Endothelial cell (in vitro differentiated cells): ENCODE results near the gene CGGBP1. TPM values are rescaled to one million over a fixed set of nuclear protein-coding genes. Genes with fewer than 3 reads are reported as not detected.
"Not testable (repeated sequence)": the region's sequence is repeated elsewhere in the genome, so short reads cannot be mapped to it uniquely, and the experiment has no call there.

Experiments used
- DNase-seq: peaks from one replicate; pipeline ENCODE4 v3.0.0; 2021; ENCODE audit warnings: low spot score
- H3K27ac Mint-ChIP-seq: one replicate; pipeline ENCODE4 v1.8.0; 2021; ENCODE audit warnings: mixed read lengths, inconsistent platforms; ENCODE audit not compliant: unreplicated experiment
- H3K27me3 Mint-ChIP-seq: one replicate; pipeline ENCODE4 v1.8.0; 2021; ENCODE audit warnings: mild to moderate bottlenecking, moderate library complexity, mixed read lengths, inconsistent platforms; ENCODE audit not compliant: unreplicated experiment
- H3K36me3 Mint-ChIP-seq: one replicate; pipeline ENCODE4 v1.8.0; 2021; ENCODE audit warnings: mild to moderate bottlenecking, low read depth, mixed read lengths, inconsistent platforms; ENCODE audit not compliant: unreplicated experiment
- H3K4me1 Mint-ChIP-seq: one replicate; pipeline ENCODE4 v1.8.0; 2021; ENCODE audit warnings: mild to moderate bottlenecking, mixed read lengths, inconsistent platforms; ENCODE audit not compliant: unreplicated experiment
- H3K4me3 Mint-ChIP-seq: one replicate; pipeline ENCODE4 v1.8.0; 2021; ENCODE audit warnings: mild to moderate bottlenecking, mixed read lengths, inconsistent platforms; ENCODE audit not compliant: unreplicated experiment
- H3K9me3 Mint-ChIP-seq: one replicate; pipeline ENCODE4 v1.8.0; 2021; ENCODE audit warnings: mixed read lengths, inconsistent platforms; ENCODE audit not compliant: unreplicated experiment
- total RNA-seq: library from RNA; stranded (reverse); fragmentation: NEBNext Ultra II Directional; extraction: Animal tissue kit (Norgen Biotek cat#: 25700); gene quantifications from one replicate; pipeline ENCODE4 v1.2.1, GENCODE V29; 2021; ENCODE audit not compliant: unreplicated experiment
- TF ChIP-seq, protein P1 (sequence below): fragments of 200-600 bp; sonication (generic); IDR thresholded peaks from one replicate; pipeline ENCODE4 v1.5.0; 2021; ENCODE audit warnings: antibody characterized with exemption; ENCODE audit not compliant: unreplicated experiment

CGGBP1 gene
- total RNA-seq, 1 donor from 2014 or later, result 73.8 TPM

DNA sequence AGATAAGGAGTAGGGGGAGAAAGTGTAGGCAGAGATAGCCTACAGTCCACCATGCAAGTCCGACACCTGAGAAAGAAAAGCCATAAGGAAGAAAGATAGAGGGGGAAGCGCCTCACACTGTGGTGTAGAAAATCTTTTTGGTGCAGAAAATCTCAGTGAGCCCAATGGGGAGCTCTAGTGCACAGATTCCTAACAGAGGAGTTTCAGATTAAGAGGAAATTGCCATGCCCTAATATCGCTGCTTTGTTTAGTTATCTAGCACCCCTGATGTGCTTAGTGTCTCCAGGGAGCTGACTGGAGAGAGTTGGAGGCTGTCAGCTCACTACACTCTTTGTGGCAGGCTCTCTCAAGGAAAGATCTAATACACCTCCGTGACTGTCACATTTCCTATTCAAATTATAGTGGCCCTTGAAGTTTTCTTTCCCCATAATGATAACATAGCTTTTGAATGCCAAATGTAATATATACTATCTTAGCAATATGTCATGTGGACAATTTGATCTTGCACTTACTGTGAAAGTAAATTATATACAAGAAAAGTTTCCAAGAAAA, 33.7 kb downstream of the CGGBP1 start:
- TF ChIP-seq, protein P1, sequence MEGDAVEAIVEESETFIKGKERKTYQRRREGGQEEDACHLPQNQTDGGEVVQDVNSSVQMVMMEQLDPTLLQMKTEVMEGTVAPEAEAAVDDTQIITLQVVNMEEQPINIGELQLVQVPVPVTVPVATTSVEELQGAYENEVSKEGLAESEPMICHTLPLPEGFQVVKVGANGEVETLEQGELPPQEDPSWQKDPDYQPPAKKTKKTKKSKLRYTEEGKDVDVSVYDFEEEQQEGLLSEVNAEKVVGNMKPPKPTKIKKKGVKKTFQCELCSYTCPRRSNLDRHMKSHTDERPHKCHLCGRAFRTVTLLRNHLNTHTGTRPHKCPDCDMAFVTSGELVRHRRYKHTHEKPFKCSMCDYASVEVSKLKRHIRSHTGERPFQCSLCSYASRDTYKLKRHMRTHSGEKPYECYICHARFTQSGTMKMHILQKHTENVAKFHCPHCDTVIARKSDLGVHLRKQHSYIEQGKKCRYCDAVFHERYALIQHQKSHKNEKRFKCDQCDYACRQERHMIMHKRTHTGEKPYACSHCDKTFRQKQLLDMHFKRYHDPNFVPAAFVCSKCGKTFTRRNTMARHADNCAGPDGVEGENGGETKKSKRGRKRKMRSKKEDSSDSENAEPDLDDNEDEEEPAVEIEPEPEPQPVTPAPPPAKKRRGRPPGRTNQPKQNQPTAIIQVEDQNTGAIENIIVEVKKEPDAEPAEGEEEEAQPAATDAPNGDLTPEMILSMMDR, result no peak
- no peak overlapping the region for H3K27ac Mint-ChIP-seq
- DNase-seq, result no peak

DNA sequence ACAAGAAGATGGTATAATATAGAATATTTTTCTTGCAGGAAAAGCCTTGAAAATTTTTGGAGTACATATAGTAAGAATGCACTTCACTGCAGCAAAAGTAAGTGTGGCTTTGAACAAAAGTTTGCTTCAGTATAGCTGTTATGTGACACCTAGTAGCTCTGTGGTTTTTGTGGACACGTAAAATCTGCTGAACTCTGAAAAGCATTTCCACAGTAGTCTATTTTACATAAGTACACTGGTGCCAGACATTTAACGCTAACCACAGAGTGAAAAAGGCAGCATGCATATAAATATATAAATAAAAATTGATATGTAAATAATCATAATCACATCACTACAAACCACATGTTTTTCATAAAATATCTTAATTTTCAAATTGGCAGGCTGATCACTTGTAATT, 39.8 kb downstream of the CGGBP1 start:
- Mint-ChIP-seq H3K4me1 (no peaks in the 10 kb centered on the region), H3K9me3 (peaks cover 7% of the 10 kb centered on the region), H3K27ac (no peak overlapping the region), H3K36me3 (peaks cover 7% of the 10 kb centered on the region), H3K4me3 (no peak overlapping the region), H3K27me3 (peaks cover 10% of the 10 kb centered on the region)
- TF ChIP-seq, protein P1, result no peak
- DNase-seq, result no peak

More for the DNA sequence above, 33.7 kb downstream of the CGGBP1 start:
- no peak overlapping the region for H3K4me3 Mint-ChIP-seq
- peaks cover 8% of the 10 kb centered on the region for H3K36me3 Mint-ChIP-seq
- no peaks in the 10 kb centered on the region for H3K4me1 Mint-ChIP-seq
- H3K27me3 Mint-ChIP-seq, result peaks cover 2% of the 10 kb centered on the region
- H3K9me3 Mint-ChIP-seq, result peaks cover 9% of the 10 kb centered on the region

DNA sequence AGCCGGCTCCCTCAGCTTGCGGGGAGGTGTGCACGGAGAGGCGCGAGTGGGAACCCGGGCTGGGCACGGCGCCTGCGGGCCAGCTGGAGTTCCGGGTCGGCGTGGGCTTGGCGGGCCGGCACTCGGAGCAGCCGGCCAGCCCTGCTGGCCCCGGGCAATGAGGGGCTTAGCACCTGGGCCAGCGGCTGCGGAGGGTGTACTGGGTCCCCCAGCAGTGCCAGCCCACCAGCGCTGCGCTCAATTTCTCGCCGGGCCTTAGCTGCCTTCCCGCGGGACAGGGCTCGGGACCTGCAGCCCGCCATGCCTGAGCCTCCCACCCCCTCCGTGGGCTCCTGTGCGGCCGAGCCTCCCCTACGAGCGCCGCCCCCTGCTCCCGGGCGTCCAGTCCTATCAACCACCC, 43.1 kb downstream of the CGGBP1 start:
- not testable (repeated sequence) for H3K9me3 Mint-ChIP-seq, H3K27ac Mint-ChIP-seq, H3K27me3 Mint-ChIP-seq, H3K4me3 Mint-ChIP-seq, H3K36me3 Mint-ChIP-seq, DNase-seq, H3K4me1 Mint-ChIP-seq

DNA sequence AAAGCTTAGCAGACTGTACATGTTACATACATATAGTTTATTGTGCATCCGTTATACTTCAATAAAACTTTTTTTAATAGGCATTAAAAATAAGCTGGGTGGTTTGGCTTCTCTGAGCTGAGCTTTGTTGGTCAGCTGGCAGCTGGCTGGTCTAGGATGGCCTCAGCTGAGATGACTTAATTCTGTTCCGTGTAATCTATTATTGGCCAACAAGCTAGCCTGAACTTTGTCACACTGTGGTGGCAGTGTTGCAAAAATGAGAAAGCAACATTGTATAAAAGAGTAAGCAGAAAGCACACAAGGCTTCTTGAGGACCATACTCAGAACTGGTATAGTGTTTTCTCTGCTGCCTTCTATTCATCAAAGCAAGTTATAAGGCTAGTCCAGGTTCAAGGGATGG, 45.2 kb downstream of the CGGBP1 start:
- Mint-ChIP-seq H3K9me3 (peaks cover 7% of the 10 kb centered on the region), H3K4me1 (no peaks in the 10 kb centered on the region), H3K27ac (no peak overlapping the region), H3K27me3 (peaks cover 8% of the 10 kb centered on the region), H3K4me3 (no peak overlapping the region), H3K36me3 (peaks cover 7% of the 10 kb centered on the region)
- no peak for DNase-seq
- TF ChIP-seq, protein P1, result no peak

DNA sequence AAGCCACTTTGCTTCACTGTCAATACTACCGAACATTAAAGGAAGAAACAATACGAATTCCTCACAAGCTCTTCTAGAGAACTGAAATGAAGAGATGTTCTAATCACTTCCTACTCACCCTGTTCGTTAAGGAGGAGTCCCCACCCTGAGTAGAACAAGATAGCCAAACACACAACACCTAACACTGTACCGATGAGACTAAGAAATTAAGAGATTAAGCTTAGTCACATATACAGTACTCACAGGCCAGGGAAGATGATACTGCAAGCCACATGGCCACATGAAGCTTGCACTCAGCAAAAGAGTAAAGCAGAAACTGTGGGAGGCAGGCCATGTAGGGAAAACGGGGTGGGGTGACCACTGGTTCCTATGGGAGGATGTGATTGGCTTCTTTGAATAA, 48.0 kb downstream of the CGGBP1 start:
- H3K9me3 Mint-ChIP-seq, result no peaks in the 10 kb centered on the region
- no peak for DNase-seq
- no peak overlapping the region for H3K4me3 Mint-ChIP-seq
- H3K4me1 Mint-ChIP-seq, result no peaks in the 10 kb centered on the region
- H3K36me3 Mint-ChIP-seq, result no peaks in the 10 kb centered on the region
- TF ChIP-seq, protein P1, result no peak
- H3K27ac Mint-ChIP-seq, result no peak overlapping the region
- H3K27me3 Mint-ChIP-seq, result no peaks in the 10 kb centered on the region
